PC-3 (cell line): ENCODE results near the gene TMEM18. TPM values are rescaled to one million over a fixed set of nuclear protein-coding genes. Genes with fewer than 3 reads are reported as not detected.

Experiments
- ATAC-seq: fragments of 200-7000 bp; cut with Tn5 transposase; 2 replicates; pipeline ENCODE4 v1.9.1; 2020; ENCODE audit warnings: mild to moderate bottlenecking, moderate library complexity
- BruUV-seq: library from RNA; stranded (reverse); fragments of 400-500 nt; replicated peaks from 2 replicates; lab custom pipeline; 2021; lab: Mats Ljungman, UMichigan
- CTCF ChIA-PET: fragments of 300-600 bp; sonication (Branson Sonifier 250); formaldehyde crosslinking; loops from one replicate; lab custom pipeline; 2022; ENCODE audit warnings: antibody characterized with exemption; lab: Charles Lee
- POLR2A ChIA-PET: fragments of 300-600 bp; sonication (Branson Sonifier 250); formaldehyde crosslinking; loops from one replicate; lab custom pipeline; 2022; ENCODE audit warnings: antibody characterized with exemption; ENCODE audit not compliant: unreplicated experiment; lab: Charles Lee
- DNase-seq: peaks from one replicate; pipeline ENCODE4 v3.0.0-alpha.2; 2015
- H2AFZ ChIP-seq: fragments of 300-600 bp; sonication (generic); 2 replicates; pipeline ENCODE4 v1.6.0; 2016; ENCODE audit warnings: antibody characterized with exemption, low read length
- H3F3A ChIP-seq: fragments of 300-600 bp; sonication (generic); one replicate; pipeline ENCODE4 v1.6.0; 2017; ENCODE audit warnings: antibody characterized with exemption, low read length, control low read depth, mild to moderate bottlenecking; ENCODE audit not compliant: unreplicated experiment
- H3K27ac ChIP-seq: fragments of 300-600 bp; sonication (generic); 2 replicates; pipeline ENCODE4 v1.5.1; 2016; ENCODE audit warnings: mild to moderate bottlenecking, low read length
- H3K27me3 ChIP-seq: fragments of 300-600 bp; sonication (generic); 2 replicates; pipeline ENCODE4 v1.6.1; 2016; ENCODE audit warnings: low read length, mixed read lengths
- H3K36me3 ChIP-seq: fragments of 300-600 bp; sonication (generic); 2 replicates; pipeline ENCODE4 v1.6.1; 2016; ENCODE audit warnings: low read depth, mixed run types, low read length, mixed read lengths
- H3K4me1 ChIP-seq: fragments of 300-600 bp; sonication (generic); 2 replicates; pipeline ENCODE4 v1.5.1; 2016; ENCODE audit warnings: low read length; ENCODE audit not compliant: insufficient read depth
- H3K4me2 ChIP-seq: fragments of 300-600 bp; sonication (generic); 2 replicates; pipeline ENCODE4 v1.6.0; 2016; ENCODE audit warnings: low read length
- H3K4me3 ChIP-seq: fragments of 300-600 bp; sonication (generic); 2 replicates; pipeline ENCODE4 v1.5.1; 2016; ENCODE audit warnings: mild to moderate bottlenecking, low read length, mixed read lengths
- H3K79me2 ChIP-seq: fragments of 300-600 bp; sonication (generic); 2 replicates; pipeline ENCODE4 v1.6.1; 2017; ENCODE audit warnings: low read length, mixed read lengths
- H3K9ac ChIP-seq: fragments of 300-600 bp; sonication (generic); 2 replicates; pipeline ENCODE4 v1.6.0; 2016; ENCODE audit warnings: mild to moderate bottlenecking, low read length
- H3K9me2 ChIP-seq: fragments of 300-600 bp; sonication (generic); replicated peaks from 2 replicates; pipeline ENCODE4 v1.6.1; 2016; ENCODE audit warnings: mixed run types, low read length, mixed read lengths
- H3K9me3 ChIP-seq: fragments of 300-600 bp; sonication (generic); 2 replicates; pipeline ENCODE4 v1.6.1; 2016; ENCODE audit warnings: low read length, mixed read lengths
- H4K20me1 ChIP-seq: fragments of 300-600 bp; sonication (generic); 2 replicates; pipeline ENCODE4 v1.6.1; 2016; ENCODE audit warnings: low read length, mixed read lengths
- EZH2 ChIP-seq: fragments of 300-600 bp; sonication (generic); IDR thresholded peaks from one replicate; pipeline ENCODE4 v1.6.1; 2017; ENCODE audit warnings: antibody characterized with exemption, mild to moderate bottlenecking, low read length; ENCODE audit not compliant: unreplicated experiment
- EZH2phosphoT487 ChIP-seq: fragments of 300-600 bp; sonication (generic); IDR thresholded peaks from 2 replicates; pipeline ENCODE4 v1.6.1; 2018; ENCODE audit warnings: mild to moderate bottlenecking, antibody characterized with exemption, low read length, borderline replicate concordance
- intact Hi-C: fragments of 100-400 bp; cut with micrococcal nuclease; formaldehyde crosslinking; loops from 2 replicates; pipeline ENCODE4 v1.9.0; 2023
- total RNA-seq: library from RNA; depleted of rRNA; stranded (reverse); fragments of >200 nt; gene quantifications from 2 replicates; pipeline ENCODE4 v1.2.3, GENCODE V29; 2014
- TF ChIP-seq, protein P1 (sequence below): fragments of 300-600 bp; sonication (generic); conservative IDR thresholded peaks from 2 replicates; pipeline ENCODE4 v1.5.1; 2017; ENCODE audit warnings: antibody characterized with exemption, low read depth, mild to moderate bottlenecking, low read length

The TMEM18 gene
- total RNA-seq, 1 experiment from 2014 or later, result 25.5 TPM

DNA sequence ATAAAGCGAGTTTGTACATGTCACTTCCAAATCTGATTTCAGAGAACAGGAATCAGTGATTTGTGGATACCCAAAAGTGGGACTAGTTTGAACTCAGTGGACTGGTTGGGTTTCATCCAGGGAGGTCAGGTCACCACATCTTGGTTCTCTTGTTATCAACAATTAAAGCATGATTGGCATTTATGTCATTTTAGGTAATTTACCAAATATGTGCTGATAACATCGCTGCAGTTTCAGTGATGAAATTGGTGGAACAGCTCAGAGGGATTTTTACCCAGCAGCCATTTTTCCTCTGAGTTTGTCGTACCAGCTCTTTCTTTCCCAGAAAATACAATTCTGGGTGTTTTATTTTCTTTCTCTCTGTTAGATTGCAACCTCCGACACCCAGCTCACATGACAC is 33.4 kb downstream of the TMEM18 start:
- TF ChIP-seq, protein P1, sequence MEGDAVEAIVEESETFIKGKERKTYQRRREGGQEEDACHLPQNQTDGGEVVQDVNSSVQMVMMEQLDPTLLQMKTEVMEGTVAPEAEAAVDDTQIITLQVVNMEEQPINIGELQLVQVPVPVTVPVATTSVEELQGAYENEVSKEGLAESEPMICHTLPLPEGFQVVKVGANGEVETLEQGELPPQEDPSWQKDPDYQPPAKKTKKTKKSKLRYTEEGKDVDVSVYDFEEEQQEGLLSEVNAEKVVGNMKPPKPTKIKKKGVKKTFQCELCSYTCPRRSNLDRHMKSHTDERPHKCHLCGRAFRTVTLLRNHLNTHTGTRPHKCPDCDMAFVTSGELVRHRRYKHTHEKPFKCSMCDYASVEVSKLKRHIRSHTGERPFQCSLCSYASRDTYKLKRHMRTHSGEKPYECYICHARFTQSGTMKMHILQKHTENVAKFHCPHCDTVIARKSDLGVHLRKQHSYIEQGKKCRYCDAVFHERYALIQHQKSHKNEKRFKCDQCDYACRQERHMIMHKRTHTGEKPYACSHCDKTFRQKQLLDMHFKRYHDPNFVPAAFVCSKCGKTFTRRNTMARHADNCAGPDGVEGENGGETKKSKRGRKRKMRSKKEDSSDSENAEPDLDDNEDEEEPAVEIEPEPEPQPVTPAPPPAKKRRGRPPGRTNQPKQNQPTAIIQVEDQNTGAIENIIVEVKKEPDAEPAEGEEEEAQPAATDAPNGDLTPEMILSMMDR, result no peak
- TF ChIP-seq EZH2 (no peak), EZH2phosphoT487 (no peak)
- H3K4me1 ChIP-seq, result 0 out of 2 replicates have a peak, but pooled peaks cover 4% of the 10 kb centered on the region
- intact Hi-C loops, result no loop called here
- H3K9me2 ChIP-seq, result no peaks in the 10 kb centered on the region
- H4K20me1 ChIP-seq, result no peaks in the 10 kb centered on the region
- DNase-seq (no peak), ATAC-seq (no peak)
- peaks cover 21% of the 10 kb centered on the region for H3K27me3 ChIP-seq
- no peak overlapping the region for H2AFZ ChIP-seq
- H3K4me2 ChIP-seq, result no peak overlapping the region
- POLR2A ChIA-PET, result no interaction called here
- H3K4me3 ChIP-seq, result no peak overlapping the region
- no peaks in the 10 kb centered on the region for H3F3A ChIP-seq
- no peaks in the 10 kb centered on the region for H3K36me3 ChIP-seq
- no peak overlapping the region for H3K9ac ChIP-seq
- no peaks in the 10 kb centered on the region for H3K9me3 ChIP-seq
- no peak overlapping the region for H3K27ac ChIP-seq
- CTCF ChIA-PET, result no interaction called here
- no TSS peak for BruUV-seq
- no peaks in the 10 kb centered on the region for H3K79me2 ChIP-seq

DNA sequence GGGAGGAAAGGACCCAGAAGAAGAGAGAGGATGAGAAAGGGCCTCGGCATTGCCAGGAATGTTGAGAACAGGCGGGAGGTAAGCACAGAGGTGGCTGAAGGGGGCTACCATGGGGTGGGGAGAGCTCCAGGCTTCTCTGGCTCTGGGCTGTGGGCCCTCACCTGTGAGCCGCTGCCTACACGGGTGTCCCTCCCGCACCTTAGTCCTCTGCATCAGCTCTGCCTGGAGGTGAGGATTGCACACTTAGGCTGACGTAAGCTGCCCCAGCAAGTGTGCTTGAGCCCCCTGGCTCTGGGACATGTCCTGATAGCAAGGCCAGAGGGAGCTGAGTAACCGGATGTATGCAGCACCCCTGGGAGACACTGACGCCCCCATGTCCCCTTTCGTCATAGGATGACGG is 33.9 kb downstream of the TMEM18 start:
- ATAC-seq, result no peak

More for the DNA sequence above, 33.9 kb downstream of the TMEM18 start:
- H2AFZ ChIP-seq, result no peak overlapping the region
- H3K4me1 ChIP-seq, result 0 out of 2 replicates have a peak, but pooled peaks cover 4% of the 10 kb centered on the region
- H3K4me3 ChIP-seq, result no peak overlapping the region
- H3K9ac ChIP-seq, result no peak overlapping the region
- intact Hi-C loops, result no loop called here
- CTCF ChIA-PET, result no interaction called here
- no peaks in the 10 kb centered on the region for H3F3A ChIP-seq
- H3K27me3 ChIP-seq, result peaks cover 21% of the 10 kb centered on the region
- no peak overlapping the region for H3K4me2 ChIP-seq
- POLR2A ChIA-PET, result no interaction called here
- no peaks in the 10 kb centered on the region for H3K79me2 ChIP-seq
- H3K9me3 ChIP-seq, result no peaks in the 10 kb centered on the region
- no peaks in the 10 kb centered on the region for H4K20me1 ChIP-seq
- TF ChIP-seq EZH2, result no peak
- no peak for TF ChIP-seq EZH2phosphoT487
- TF ChIP-seq, protein P1, result no peak
- no peak overlapping the region for H3K27ac ChIP-seq
- no peaks in the 10 kb centered on the region for H3K36me3 ChIP-seq
- BruUV-seq, result no TSS peak
- H3K9me2 ChIP-seq, result no peaks in the 10 kb centered on the region
- DNase-seq, result no peak
